Duodenal mucosa (tissue), 2 donors: ENCODE data around the gene LIN7C.

ENCODE experiments used
- H3K27ac ChIP-seq: one replicate; pipeline ENCODE4 v1.7.0; 2013; ENCODE audit warnings: low read depth, low read length
- H3K27me3 ChIP-seq, 2 donors: one replicate each; pipeline ENCODE4 v1.7.0; 2013; ENCODE audit warnings: low read length in 2 of 2, control low read depth in 1 of 2; ENCODE audit not compliant: insufficient read depth in 2 of 2, control insufficient read depth in 1 of 2
- H3K36me3 ChIP-seq, 2 donors: one replicate each; pipeline ENCODE4 v1.7.0; 2013; ENCODE audit warnings: low read length in 2 of 2, control low read depth in 1 of 2; ENCODE audit not compliant: insufficient read depth in 2 of 2, control insufficient read depth in 1 of 2
- H3K4me1 ChIP-seq, 2 donors: one replicate each; pipeline ENCODE4 v1.7.0; 2013; ENCODE audit warnings: low read length in 2 of 2, control low read depth in 1 of 2; ENCODE audit not compliant: insufficient read depth in 2 of 2, control insufficient read depth in 1 of 2
- H3K4me3 ChIP-seq, 2 donors: one replicate each; pipeline ENCODE4 v1.7.0; 2013; ENCODE audit warnings: low read length in 2 of 2, low read depth in 1 of 2
- H3K9ac ChIP-seq, 2 donors: one replicate each; pipeline ENCODE4 v1.7.0; 2013; ENCODE audit warnings: low read length in 2 of 2, low read depth in 1 of 2
- H3K9me3 ChIP-seq, 2 donors: one replicate each; pipeline ENCODE4 v1.7.0; 2013; ENCODE audit warnings: low read length in 2 of 2, control low read depth in 1 of 2; ENCODE audit not compliant: control insufficient read depth in 1 of 2

Gene LIN7C

DNA sequence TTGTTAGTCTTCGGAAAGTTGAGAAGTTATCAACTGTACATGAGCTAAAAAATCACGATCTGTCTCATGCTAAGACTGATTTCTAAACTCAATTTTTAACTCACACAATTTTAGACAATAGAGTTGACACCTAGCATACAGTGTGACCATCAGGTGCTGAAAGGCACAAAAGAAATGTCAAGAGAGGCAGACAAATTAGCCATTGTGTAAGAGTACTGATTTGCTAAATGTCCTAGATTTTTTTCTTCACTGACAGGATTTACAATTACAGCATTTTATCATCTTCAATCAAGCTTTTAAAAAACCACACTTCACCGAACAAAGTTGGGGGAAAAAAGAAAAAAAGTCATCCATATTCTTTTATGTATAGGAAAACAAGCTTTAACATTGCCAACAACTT is 40.9 kb downstream of the LIN7C start:
- Histone ChIP-seq H3K36me3 (no peaks in the 10 kb centered on the region), H3K4me1 (peaks cover 18 to 40% of the 10 kb centered on the region in 2 donors), H3K9ac (no peak overlapping the region), H3K27me3 (no peaks in the 10 kb centered on the region), H3K27ac (no peak overlapping the region), H3K9me3 (no peaks in the 10 kb centered on the region), H3K4me3 (no peak overlapping the region)

GRCh38 chr11:27464909-27465308 is 41.7 kb downstream of the LIN7C start:
- no peak overlapping the region for H3K9ac ChIP-seq
- H3K27ac ChIP-seq: no peak overlapping the region
- peaks cover 0 to 2% of the 10 kb centered on the region in 2 donors for H3K36me3 ChIP-seq
- H3K4me3 ChIP-seq: no peak overlapping the region
- H3K4me1 ChIP-seq: peaks cover 13 to 36% of the 10 kb centered on the region in 2 donors
- no peaks in the 10 kb centered on the region for H3K27me3 ChIP-seq
- no peaks in the 10 kb centered on the region for H3K9me3 ChIP-seq

GRCh38 chr11:27464289-27464696 is 42.3 kb downstream of the LIN7C start:
- no peaks in the 10 kb centered on the region for H3K27me3 ChIP-seq
- H3K9me3 ChIP-seq: no peaks in the 10 kb centered on the region
- H3K9ac ChIP-seq: no peak overlapping the region
- H3K4me1 ChIP-seq: peaks cover 13 to 32% of the 10 kb centered on the region in 2 donors
- no peak overlapping the region for H3K4me3 ChIP-seq
- no peak overlapping the region for H3K27ac ChIP-seq
- H3K36me3 ChIP-seq: peaks cover 0 to 2% of the 10 kb centered on the region in 2 donors

DNA sequence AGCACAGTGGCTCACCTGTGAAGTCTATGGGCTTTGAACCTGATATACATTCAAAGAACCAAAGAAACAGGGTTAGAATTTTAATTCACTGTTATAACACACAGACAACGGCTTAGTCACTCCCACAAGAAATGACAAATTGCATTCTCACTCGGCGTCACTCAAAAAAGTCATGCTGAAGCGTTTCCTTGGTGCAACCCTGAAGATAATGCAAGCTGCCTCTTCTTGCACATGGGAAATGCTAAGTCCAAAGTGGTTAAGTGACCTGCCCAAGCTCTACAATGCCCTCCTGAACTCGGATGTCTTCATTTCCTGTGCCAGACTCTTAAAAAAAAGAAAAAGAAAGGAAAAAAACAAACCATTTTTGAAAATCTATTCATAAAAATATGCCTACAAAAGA is 44.0 kb downstream of the LIN7C start:
- H3K36me3 ChIP-seq: peaks cover 0 to 2% of the 10 kb centered on the region in 2 donors
- no peak overlapping the region for H3K27ac ChIP-seq
- peaks cover 8 to 23% of the 10 kb centered on the region in 2 donors for H3K4me1 ChIP-seq

DNA sequence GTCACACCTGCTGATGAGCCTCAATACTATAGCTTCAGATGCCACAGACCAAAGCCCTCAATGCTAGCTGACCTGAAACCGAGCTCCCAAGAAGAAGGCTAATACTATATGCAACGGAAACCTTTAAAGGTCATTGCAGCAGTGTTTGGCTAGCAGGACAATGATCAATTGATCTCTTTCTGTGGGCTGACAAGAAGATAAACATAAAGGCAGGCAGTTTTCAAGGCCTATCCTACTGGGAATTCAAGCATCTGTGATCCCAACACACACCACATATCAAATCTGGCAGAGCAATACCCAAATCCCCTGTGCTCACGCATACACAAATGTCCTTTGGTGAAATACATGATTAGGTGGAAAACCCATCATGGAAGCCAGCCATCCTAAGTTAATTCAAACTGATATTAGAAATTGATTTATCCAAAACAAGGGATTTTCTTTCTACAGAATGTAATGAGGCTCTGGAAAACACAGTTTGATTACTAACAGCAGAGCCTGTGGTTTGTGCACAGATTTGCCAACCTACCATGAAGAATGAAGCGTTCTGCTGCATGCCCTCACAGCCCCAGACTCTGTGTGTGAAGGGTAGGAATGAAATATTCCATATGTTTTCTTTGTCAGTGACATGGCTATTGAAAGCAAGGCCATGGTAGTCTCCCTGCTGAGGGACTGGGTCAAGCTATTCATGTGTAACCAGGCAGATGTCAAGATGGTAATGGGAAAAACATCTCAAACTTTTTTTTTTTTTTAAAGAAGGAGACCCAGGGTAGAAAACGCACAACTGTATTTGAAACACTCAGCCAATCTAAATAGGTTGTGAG is 46.2 kb downstream of the LIN7C start:
- no peak overlapping the region for H3K9ac ChIP-seq
- H3K9me3 ChIP-seq: no peaks in the 10 kb centered on the region
- no peak overlapping the region for H3K27ac ChIP-seq
- H3K27me3 ChIP-seq: no peaks in the 10 kb centered on the region
- H3K4me3 ChIP-seq: no peak overlapping the region
- peaks cover 8 to 27% of the 10 kb centered on the region in 2 donors for H3K4me1 ChIP-seq
- peaks cover 0 to 2% of the 10 kb centered on the region in 2 donors for H3K36me3 ChIP-seq

More for the DNA sequence above, 44.0 kb downstream of the LIN7C start:
- Histone ChIP-seq H3K4me3 (no peak overlapping the region), H3K27me3 (no peaks in the 10 kb centered on the region), H3K9ac (no peak overlapping the region), H3K9me3 (no peaks in the 10 kb centered on the region)

DNA sequence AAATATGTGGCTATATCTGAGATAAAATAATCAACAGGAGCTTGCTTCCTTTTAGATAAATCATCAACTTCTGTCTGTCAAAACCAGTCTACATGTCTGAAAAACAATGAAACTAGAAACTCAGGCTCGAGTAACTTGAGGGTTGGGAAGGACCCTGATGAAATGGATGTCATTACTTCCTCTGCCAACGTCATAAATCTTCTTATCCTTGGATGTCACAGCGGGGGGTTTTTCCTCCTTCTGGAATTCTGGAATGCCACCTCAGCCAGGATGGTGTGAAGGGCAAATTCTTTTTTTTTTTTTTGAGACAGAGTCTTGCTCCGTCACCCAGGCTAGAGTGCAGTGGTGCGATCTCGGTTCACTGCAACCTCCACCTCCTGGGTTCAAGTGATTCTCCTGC is 47.4 kb downstream of the LIN7C start:
- Histone ChIP-seq H3K27me3 (no peaks in the 10 kb centered on the region), H3K27ac (no peak overlapping the region), H3K4me1 (peaks cover 3 to 17% of the 10 kb centered on the region in 2 donors), H3K9ac (no peak overlapping the region), H3K36me3 (peaks cover 0 to 2% of the 10 kb centered on the region in 2 donors), H3K4me3 (no peak overlapping the region), H3K9me3 (no peaks in the 10 kb centered on the region)

DNA sequence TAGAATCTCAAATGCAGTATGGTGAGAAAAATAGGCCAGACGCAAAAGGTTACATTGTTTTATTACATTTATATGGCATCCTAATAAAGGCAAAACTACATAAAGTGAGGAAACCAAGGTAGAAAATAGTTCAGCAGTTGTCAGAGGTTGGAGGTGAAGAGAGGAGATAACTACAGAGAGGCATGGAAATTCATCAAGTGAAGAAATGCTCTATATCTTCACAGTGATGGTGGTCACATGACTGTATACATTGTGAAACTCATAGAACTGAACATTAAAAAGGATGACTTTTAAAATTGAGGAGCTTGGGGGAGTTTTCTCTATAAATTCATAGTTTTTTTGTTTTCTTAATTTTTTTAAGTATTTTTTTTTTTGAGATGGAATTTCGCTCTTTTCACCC is 48.4 kb downstream of the LIN7C start:
- Histone ChIP-seq H3K27ac (no peak overlapping the region), H3K4me3 (no peak overlapping the region), H3K36me3 (peaks cover 0 to 2% of the 10 kb centered on the region in 2 donors), H3K4me1 (peaks cover 3 to 12% of the 10 kb centered on the region in 2 donors), H3K9ac (no peak overlapping the region), H3K9me3 (no peaks in the 10 kb centered on the region), H3K27me3 (no peaks in the 10 kb centered on the region)

DNA sequence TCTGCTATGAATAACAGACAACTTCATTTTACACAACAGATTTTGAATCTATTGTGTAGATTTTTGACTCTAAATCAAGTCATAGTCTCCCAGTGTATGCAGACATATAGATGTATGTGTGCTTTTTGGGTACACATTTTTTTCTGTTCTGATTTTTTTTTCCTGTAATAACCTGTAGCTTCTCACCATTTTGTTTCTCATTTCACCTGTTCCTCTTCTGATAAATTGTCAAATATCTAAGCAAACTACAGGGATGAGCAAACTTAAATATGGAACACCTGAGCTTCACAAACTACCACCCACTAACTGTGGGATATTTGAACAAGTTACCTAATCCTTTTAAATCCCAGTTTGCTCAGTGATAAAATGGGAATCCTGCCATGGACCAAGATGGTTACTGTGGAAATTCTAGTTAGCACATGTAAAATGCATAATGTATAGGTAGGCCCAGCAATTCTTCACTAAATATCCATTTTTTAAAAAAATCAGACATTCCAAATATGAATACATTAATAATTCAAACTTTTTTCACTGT is 49.7 kb downstream of the LIN7C start:
- H3K9ac ChIP-seq: no peak overlapping the region
- H3K4me1 ChIP-seq: peaks cover 9 to 17% of the 10 kb centered on the region in 2 donors
- no peak overlapping the region for H3K4me3 ChIP-seq
- H3K27me3 ChIP-seq: no peaks in the 10 kb centered on the region
- H3K9me3 ChIP-seq: no peaks in the 10 kb centered on the region
- no peak overlapping the region for H3K27ac ChIP-seq
- H3K36me3 ChIP-seq: peaks cover 0 to 2% of the 10 kb centered on the region in 2 donors

DNA sequence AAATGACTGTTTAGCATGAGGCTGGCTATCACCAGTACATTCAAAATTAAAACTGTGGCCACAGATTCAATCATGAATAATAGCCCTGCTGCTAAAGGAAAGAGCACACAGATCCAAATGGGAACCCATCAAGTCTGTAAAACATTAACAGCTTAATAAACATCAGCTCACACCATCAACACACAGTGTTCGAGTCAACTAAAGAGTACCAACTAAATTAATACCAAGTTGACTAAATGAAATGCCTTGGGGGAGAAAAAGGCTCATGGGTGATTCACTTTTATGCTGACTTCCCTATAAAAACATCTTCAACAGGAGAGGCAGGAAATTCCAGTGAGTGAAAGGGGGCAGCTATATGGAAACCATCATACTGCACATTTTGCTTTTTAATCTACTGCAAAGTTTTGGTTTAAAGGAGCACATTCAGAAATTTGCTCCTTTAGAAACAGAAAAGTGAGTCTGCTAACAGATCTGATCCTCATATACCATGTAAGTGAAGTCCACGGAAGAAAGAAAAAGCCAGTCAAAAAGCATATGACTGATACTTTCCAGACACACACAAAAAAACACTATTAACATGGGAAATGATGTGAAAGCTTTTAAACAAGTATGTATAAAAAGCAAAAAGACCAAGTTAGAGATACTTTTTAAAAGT is 50.3 kb downstream of the LIN7C start:
- Histone ChIP-seq H3K9me3 (no peaks in the 10 kb centered on the region), H3K36me3 (peaks cover 0 to 2% of the 10 kb centered on the region in 2 donors), H3K4me1 (peaks cover 13 to 21% of the 10 kb centered on the region in 2 donors), H3K4me3 (no peak overlapping the region), H3K9ac (no peak overlapping the region), H3K27ac (no peak overlapping the region), H3K27me3 (no peaks in the 10 kb centered on the region)

- no peaks in the 10 kb centered on the region for H3K27me3 ChIP-seq
- H3K36me3 ChIP-seq: peaks cover 0 to 2% of the 10 kb centered on the region in 2 donors
- H3K9ac ChIP-seq: no peak overlapping the region
- no peak overlapping the region for H3K27ac ChIP-seq
- peaks cover 16 to 24% of the 10 kb centered on the region in 2 donors for H3K4me1 ChIP-seq
- no peak overlapping the region for H3K4me3 ChIP-seq
- no peaks in the 10 kb centered on the region for H3K9me3 ChIP-seq
Measured at GRCh38 chr11:27455667-27456066, 50.9 kb downstream of the LIN7C start.
